ENCODE measurements around the gene DEPDC5.

DEPDC5 gene

GRCh38 chr22:31818481-31819392, 64.9 kb downstream of the DEPDC5 start:
- DNase-seq, result no peak

- no peak for DNase-seq
Measured at GRCh38 chr22:31820655-31821054, 66.8 kb downstream of the DEPDC5 start.

- DNase-seq, result no peak
Measured at GRCh38 chr22:31821572-31821971, 67.8 kb downstream of the DEPDC5 start.

GRCh38 chr22:31822523-31822922, 68.7 kb downstream of the DEPDC5 start:
- DNase-seq, result no peak

- DNase-seq, result no peak
Measured at GRCh38 chr22:31825513-31825912, 71.7 kb downstream of the DEPDC5 start.

GRCh38 chr22:31826443-31826842, 72.6 kb downstream of the DEPDC5 start:
- DNase-seq, result no peak

- no peak for DNase-seq
Measured at GRCh38 chr22:31828739-31829138, 74.9 kb downstream of the DEPDC5 start.

- DNase-seq, result no peak
Measured at GRCh38 chr22:31829505-31829904, 75.7 kb downstream of the DEPDC5 start.

- no peak for DNase-seq
Measured at GRCh38 chr22:31830721-31831070, 76.9 kb downstream of the DEPDC5 start.

- no peak for DNase-seq
Measured at GRCh38 chr22:31833930-31834329, 80.1 kb downstream of the DEPDC5 start.

- DNase-seq, result no peak
Measured at GRCh38 chr22:31836010-31836409, 82.2 kb downstream of the DEPDC5 start.

GRCh38 chr22:31838917-31839316, 85.1 kb downstream of the DEPDC5 start:
- DNase-seq, result no peak

GRCh38 chr22:31839986-31840385, 86.2 kb downstream of the DEPDC5 start:
- DNase-seq, result no peak

GRCh38 chr22:31840585-31840984, 86.8 kb downstream of the DEPDC5 start:
- DNase-seq, result no peak

- DNase-seq, result no peak
Measured at GRCh38 chr22:31841078-31841827, 87.4 kb downstream of the DEPDC5 start.

GRCh38 chr22:31843526-31843925, 89.7 kb downstream of the DEPDC5 start:
- DNase-seq, result no peak

- no peak for DNase-seq
Measured at GRCh38 chr22:31844941-31845340, 91.1 kb downstream of the DEPDC5 start.

GRCh38 chr22:31846161-31847115, 92.6 kb downstream of the DEPDC5 start:
- DNase-seq, result no peak

GRCh38 chr22:31848411-31848810, 94.6 kb downstream of the DEPDC5 start:
- DNase-seq, result no peak

- DNase-seq, result no peak
Measured at GRCh38 chr22:31850135-31850534, 96.3 kb downstream of the DEPDC5 start.

GRCh38 chr22:31852691-31853421, 99.0 kb downstream of the DEPDC5 start:
- DNase-seq, result no peak

Data from NCI-H1436 treated with DMSO at 0.1 percent for 48 hours (cell line).